Embryonic facial prominence (tissue), 1 donor: ENCODE measurements around the gene KIAA1328.

ENCODE experiments used
- DNase-seq: peaks from one replicate; pipeline ENCODE4 v3.0.0-alpha.2; 2016; ENCODE audit errors: extremely low spot score

The KIAA1328 gene

DNA sequence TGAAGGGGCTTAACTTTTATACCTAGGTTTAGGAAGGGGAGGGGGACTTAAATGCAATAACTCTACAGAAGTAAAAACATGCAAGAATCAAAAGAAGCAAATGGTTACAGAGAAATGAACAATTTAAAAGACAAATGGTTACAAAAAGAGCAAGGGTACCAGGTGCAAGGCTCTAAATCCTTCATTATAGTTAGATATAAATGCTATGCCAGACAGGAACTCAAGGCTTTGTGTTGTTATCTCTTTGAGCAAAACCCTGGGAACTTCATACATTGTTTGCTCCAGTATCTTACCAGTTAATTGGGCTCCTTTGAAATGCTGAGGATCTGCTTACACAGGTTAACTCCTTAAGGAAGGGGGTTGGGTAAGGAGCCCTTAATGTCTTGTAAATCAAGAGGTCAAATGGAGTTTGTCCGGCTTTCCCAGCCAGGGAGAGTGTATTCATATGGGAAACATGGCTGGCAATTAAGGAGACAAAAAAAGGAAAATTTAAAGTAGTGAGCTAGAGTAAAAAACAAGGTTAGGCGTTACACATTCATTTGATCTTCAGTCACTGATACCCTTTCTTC, 389.2 kb downstream of the KIAA1328 start:
- DNase-seq = no peak

DNA sequence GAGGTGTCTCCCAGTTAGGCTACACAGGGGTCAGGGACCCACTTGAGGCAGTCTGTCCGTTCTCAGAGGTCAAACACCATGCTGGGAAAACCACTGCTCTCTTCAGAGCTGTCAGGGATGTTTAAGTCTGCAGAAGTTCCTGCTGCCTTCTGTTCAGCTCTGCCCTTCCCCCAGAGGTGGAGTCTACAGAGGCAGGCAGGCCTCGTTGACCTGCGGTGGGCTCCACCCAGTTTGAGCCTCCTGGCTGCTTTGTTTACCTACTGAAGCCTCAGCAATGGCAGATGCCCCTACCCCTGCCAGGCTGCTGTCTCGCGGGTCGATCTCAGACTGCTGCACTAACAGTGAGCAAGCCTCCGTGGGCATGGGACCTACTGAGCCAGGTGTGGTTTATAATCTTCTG, 390.3 kb downstream of the KIAA1328 start:
- no peak for DNase-seq

DNA sequence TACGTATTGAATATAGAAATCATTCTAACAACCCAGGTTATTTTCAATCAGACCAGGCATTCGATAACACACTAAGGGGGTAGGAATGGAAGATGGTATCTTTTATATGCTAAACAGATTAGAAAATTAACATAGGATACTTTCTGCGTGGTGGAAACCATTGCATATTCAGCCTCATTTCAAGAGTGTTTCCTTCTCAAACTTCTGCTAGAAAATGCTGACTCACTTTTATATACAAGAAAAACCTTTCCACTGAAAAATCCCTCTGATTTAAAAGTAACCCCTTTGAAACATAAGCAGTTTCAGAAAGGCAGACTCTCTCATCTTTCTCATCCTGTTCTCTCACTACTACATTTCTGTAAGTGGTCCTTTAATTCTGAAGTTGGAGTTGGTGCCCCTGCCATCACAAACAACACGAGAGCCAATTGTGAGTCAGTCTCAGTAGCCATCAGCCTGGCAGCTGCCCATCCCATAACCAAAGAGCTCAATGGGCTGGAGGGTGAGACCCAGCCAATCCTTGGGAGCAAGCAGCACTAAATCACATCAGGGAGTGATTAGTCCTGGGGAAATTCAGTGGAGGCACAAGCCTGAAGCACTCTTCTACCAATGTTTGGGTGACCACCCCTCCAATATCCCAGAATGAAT, 393.5 kb downstream of the KIAA1328 start:
- no peak for DNase-seq

DNA sequence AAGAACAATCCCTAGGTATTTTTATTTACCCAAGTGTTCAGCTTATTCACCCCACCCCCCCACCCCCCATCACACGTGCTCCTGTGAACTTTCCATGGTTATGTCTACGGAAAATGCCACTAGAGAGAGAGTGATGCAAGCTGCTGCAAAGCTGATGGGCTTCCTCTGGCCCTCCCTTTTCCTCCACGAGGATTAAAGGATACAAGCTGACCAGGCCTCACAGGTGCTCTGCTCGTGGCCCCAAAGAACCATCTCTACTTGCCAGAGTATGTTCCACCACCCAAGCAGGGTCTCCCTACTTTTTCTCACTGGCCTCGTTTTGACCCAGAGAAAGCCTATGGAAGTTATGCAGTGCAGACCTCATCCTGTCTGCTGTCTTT, 394.1 kb downstream of the KIAA1328 start:
- no peak for DNase-seq

DNA sequence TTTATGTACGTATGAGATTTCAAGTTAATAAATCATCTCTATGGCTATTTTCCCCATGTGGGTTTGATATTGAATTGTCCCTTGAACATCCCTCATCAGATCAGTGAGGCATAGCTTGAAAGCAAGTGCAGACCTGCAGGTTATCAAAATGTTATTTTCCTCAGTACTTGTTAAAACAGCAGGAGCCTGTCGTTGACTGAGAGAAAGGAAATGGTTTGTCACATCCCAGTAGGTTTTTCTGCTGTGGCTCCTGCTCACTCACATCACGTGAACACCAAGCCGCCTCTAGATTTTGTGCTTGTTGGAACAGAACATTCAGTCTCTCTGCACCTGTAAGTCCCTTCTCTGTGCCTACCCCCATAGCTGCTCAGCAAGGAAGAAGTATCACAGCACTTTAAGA, 396.4 kb downstream of the KIAA1328 start:
- no peak for DNase-seq

DNA sequence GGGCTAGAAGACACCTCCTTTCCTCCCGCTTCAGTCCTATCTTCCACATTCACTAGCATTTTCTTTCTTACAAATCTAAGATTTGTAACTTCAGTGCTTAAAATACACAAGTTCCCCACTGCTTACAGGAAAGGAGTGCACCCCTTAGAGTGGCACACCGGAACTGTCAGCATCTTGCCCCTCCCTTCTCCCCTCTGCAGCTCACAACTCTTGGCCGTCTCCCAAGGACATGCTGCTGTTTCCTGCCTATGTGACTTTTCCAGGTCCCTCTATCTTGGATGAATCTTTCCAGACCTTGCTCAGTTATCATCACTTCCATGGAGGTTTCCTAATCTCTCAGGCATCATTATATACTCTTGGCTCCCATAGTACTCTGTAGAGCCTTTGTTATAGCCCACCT, 401.8 kb downstream of the KIAA1328 start:
- DNase-seq = no peak

DNA sequence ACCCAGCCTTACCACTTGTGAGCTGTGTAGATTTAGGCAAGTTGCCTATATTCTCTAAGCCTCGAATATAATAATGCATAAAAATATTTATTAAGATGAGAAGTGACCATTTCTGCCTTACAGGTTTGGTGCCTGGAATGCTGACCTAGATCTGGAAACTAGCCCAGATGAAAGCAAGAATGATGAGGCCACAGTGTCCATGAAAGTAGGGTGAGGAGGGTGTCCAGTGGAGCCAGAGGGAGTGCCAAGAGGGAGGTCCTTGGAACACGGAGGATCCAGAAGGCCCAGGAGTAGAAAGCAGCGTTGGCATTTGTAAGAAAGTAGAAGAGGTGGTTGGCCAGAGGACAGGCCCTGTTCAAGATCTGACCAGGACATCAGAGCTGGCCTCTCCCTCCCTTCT, 402.3 kb downstream of the KIAA1328 start:
- DNase-seq = no peak

DNA sequence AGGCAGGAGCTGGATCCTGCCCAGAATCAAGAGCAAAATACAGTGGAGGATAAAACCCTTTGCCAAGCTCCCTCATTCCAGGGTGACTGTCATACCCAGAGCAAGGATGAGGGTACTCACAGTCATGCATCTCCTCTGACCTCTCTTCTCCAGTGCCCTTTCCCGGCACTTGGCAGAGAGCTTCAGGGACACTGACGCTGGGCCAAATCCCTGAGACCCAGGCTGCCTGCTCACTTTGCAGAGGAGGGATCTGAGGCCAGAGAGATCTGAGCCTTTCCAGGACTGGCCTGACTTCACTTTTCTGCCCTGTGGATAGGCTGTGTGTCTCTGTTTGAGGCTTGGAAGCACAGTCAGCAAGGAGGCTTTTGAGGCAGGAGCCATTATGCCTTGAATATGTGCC, 406.7 kb downstream of the KIAA1328 start:
- no peak for DNase-seq

DNA sequence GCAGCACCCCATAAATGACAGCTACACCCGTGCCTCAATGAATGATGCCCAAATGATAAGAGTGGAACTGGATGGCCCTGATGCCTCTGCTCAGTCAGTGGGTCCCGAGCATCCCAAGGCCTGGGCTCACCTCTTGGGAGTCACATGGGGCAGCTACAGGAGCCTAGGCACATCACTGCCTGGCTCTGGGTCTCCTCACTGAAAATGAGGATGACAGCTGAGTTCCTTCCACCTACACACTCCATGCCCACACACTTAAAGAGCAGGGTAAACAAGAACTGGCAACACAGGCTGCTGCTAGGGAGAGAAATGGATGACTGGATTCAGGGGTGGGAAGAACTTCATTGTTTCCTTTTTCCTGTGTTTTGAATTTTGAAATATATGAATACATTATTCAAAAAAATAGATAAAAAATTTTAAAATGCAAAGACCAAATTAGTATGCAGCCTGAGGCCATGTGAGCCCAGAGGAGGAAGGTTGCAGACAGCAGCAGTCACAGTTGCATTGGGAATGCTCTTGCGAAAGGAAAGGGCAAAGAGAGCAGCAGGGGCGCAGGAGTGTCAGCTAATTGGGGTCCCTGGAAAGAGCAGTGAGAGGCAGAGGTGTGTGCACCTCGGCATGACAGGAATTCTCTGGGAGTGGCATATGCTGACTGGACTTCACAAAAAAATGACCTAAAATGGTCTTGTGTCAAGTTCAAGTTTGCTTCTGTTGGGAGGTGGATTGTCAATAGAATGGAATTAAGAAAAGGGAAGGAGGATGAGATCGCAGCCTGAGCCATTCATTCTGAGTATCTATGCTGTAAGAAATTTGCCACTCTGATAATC, 409.6 kb downstream of the KIAA1328 start:
- DNase-seq = no peak

DNA sequence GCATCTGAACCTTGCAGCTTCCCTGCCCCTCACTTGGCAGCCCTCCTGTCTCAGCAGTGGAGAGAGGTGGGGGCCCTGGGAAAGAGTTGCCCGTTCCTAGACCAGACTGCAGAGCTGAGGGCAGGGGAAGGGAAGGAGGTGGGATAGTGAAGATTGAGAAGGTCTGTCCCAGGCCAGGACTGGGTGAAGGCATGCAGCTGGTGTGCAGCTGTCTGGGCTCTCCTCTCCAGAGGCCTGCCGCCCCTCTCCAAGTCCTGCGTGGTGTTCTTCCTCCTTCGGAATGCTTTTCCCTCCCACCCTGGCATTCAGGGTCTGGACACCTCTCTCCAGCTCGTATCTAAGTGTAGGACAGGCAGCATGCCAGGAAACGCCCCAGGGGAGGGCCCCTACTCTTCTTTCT, 413.2 kb downstream of the KIAA1328 start:
- no peak for DNase-seq

DNA sequence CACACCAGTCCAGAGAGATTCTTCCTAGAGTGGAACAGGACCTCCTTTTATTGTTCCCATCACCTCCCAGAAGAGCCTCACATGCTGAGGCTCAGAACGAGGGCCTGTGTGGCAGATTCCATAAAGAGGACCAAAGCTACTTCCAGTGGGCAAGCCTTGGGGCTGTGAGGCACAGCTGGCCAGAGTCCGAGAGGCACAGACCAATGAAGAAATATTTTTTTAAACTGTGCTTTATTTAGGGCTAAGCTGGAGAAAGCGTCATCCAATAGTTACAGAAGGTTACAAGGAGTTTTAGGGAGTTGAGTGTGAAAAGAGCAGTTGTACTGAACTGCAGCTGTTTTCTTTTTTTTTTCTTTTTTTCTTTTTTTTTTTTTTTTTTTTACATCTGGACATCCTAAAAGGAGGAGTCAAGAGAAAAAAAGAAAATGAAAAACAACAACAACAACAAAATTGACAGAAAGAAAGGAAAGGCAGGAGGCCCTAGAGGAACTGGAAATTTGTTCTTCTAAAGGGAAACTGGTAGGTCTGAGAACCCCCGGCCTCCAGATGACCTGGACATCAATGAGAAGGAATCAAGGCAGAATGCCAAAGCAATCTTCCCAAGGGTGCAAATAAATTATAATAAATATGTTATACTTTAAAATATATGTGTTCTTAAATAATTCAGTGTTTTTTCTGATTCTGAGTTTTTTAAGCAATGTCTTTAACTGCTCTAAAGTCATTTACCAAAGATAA, 414.1 kb downstream of the KIAA1328 start:
- DNase-seq = no peak

DNA sequence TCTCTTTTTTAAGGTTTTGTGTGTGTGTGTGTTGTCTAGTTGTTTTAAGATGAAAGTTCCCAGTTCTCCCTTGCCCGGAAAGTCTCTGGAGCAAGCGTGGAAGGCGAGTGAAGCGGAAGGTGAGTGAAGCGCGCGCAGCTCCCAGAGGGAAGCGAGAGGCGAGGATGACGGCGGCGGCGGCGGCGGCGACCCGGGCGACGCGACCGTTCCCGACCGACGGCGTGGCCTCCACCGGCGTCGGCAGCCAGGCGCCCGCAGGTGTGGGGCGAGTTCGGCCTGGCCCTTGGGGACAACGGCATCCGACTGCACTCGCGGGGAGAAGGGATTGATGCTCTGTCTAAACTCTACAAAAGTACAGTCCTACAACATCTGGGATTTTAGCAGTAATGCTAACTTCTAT, 414.8 kb downstream of the KIAA1328 start:
- no peak for DNase-seq

DNA sequence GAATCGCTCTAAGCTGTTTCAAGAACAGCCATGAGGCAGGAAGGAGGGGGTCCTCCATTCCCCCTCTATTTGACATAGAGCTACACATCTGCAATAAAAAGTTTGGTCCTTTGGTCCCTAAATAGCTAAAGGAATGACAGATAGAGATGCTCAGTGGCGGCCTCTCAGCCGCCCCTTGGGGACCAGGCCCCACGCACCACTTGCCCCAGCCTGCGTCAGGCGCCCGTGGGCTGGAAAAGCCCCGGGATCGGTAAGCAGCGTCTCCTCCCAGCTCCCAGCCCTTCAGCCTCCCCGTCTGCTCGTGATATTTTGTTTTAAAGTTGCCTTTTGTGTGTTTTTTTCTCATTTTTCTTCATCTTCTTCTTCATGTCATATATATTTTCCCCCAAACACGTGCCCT, 415.7 kb downstream of the KIAA1328 start:
- DNase-seq = no peak

DNA sequence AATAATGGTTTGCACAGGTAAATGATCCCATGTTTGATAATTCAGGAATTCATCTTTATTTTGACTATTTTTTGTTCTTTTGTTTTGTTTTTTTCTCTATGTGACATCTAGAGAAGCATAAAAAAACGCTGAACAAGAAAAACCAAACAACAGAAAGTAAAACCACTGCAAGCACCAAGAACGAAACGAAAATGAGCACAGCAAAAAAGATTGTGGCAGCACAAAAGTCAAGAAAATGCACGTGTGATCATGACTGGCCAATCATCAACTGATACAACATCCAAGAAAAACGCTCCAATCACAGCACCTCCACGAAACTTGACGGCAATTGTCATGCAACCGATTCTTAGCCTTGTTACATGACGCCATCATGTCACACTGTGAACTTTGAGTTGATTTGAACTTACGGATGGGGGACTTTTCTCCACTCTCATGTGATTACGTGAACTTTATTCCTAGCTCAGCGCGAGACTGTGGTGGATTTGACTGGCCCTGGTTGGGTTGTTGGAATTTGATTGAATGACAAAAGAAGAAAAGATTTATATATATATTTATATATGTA, 417.9 kb downstream of the KIAA1328 start:
- DNase-seq = no peak

DNA sequence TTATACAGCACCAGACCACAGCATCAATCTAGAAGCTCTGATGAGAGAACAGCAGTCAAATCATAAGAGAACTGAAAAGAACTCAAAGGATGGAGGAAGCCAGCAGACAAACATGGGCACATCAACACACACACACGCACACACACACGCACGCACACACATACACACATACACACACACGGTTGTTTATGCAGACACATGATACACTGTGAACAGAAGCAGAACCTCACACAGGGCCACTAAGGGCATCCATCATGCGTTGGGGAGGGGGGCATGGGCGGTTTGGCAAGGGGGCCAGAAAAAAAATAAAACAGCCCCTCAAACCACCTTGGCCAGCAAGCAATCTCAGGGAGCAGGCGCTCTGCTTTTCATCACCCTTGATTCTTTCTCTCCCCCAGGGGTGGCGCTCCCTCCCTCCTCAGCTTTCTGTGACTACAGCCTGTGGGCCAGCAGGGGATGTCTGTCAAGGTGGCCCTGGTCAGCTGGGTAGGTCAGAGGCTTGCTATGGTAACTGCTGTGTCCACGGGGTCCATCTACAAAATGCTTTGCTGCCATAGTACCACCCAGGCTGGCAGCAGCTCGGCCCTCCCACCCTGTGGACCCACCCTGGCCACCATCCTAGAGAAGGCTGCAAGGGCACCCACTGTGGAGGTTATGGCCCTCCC, 418.7 kb downstream of the KIAA1328 start:
- DNase-seq = no peak

DNA sequence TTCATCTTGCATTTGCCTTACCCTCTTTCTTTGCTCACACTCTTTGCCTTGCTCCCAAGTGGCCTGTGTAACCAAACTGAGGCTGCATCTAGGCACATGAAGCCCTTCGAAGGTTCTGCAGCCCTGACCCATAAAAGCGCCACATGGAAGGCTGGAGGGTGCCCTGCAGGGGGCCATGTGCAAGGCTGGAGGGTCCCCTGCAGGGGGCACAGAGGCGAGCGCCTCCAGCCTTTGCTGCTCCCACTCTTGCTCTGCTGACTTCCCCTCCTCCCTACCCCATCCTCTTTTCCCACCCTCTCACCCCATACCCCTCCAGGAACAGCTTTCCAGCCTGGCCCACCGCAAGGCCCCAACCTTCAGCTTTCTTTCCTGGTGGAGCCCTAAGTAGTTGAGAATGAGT, 419.4 kb downstream of the KIAA1328 start:
- DNase-seq = no peak

DNA sequence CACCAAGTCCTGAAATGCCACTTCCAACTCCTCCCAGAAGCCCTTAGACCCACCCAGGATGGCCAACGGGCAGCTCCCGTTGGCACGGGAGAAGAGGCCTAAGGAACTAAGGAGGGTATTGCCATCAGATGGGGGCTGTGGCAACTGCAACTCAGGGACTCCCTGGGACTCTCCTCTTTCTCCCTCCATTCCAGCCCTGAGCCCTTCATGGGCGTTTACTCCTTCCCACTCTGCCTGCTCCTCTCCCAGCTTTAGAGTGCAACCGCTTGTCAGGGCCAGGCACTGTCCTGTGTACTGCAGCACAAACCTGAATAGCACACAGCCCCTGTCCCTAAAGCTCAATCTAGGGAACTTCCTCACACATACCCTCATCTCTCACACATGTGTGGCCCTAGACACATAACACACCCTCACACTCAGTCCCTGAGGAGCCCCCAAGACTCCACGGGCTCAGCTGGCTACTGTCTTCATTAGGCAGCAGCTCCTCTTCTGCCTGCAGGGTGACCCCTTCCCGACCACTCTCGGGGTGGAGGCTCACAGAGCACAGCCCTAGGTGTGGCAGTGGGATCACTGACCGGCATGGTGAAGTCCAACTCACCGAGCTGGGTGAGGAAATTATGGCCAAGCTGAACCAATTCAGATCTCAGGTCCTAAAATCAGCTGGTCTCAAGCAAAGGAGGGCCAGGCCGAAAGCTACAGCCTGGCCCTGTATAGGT, 420.4 kb downstream of the KIAA1328 start:
- DNase-seq = no peak

DNA sequence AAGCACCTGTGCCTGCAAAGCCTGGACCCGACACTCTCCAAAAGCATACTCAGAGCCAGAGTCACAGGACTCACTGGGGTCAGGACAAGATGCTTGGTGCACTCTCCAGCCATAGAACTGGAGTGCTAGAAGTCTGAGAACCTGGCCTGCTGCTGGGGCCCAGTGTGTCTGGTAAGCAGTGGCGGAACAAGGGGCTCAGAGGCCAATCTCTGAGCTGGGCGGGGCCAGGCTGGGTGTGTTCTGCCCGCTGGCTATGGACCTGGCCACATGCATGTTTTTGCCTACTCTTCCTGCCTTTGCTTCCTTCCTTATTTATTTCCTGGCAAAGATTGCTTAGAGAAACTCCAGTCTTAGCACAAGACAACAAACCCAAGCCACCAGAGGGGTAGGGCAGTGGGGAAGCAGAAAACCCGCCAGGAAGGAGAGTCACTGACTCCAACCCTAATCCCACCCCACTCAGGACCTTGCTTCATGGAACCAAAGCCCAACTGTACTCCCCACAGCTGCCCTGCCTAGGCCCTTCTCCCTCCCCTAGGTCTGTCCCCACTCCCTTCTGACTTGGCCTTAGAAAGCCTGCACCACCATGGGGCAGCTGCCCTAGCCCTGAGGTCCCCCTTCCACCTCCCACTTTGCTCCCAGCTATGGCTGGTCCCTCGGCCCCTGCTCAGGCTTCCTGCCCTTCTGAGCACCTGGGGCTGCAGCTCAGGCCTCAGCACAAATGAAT, 421.1 kb downstream of the KIAA1328 start:
- DNase-seq = no peak

DNA sequence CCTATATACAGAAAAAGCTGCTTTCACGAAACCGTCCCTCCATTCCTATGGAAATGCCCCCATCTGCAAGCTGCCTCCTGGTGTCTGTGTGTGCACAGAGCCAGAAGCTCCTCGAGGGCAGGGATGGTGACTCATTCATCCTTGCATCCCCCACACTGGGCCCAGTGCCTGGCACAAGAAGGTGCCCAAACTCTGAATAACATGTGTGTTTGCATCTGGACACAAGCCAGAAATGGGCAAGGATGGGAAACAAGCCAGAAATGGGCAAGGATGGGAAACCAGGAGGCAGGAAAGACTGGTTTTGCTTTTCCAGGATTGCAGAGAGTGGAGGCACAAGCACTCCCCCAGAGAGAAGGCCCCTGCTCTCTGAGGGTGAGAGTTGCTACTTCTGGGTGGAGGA, 422.8 kb downstream of the KIAA1328 start:
- DNase-seq = no peak

DNA sequence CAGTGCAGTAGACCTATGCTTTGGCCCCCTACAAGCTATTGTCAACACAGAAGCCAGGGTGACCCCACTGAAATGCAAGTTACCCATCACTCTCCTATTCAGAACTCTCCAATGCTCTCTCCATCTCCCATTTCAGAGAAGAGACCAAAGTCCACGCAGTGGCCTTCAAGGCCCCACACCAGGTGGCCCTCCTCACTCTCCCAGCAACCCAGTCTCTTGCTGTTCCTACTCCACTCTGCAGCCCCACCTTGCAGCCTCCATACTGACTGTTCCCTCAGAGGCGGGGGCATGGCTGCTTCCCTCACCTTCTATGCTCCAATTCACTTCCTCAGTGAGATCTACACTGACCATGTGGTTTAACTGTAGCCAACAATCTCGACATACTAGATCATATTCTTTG, 423.4 kb downstream of the KIAA1328 start:
- no peak for DNase-seq
